Measurements from ENCODE around the gene PASK. TPM values are rescaled to one million over a fixed set of nuclear protein-coding genes. Genes with fewer than 3 reads are reported as not detected.
"Not testable (repeated sequence)": the region's sequence is repeated elsewhere in the genome, so short reads cannot be mapped to it uniquely, and the experiment has no call there.

Gene PASK
- total RNA-seq, 1 experiment from 2014 or later = 51.6 TPM

- Histone ChIP-seq H3K36me3 (ENCODE audit: control insufficient read depth, insufficient read depth, low read length) (no peaks in the 10 kb centered on the region), H3K27me3 (ENCODE audit: control insufficient read depth, insufficient read depth, low read length) (no peaks in the 10 kb centered on the region), H3K4me1 (ENCODE audit: control insufficient read depth, insufficient read depth, low read length) (no peaks in the 10 kb centered on the region), H3K4me3 (ENCODE audit: low read depth in 2 of 2, low read length in 2 of 2) (no peak overlapping the region), H3K9me3 (ENCODE audit: control insufficient read depth, insufficient read depth, low read depth, low read length) (no peaks in the 10 kb centered on the region), H3K27ac (ENCODE audit: low read length) (no peak overlapping the region)
- TF ChIP-seq SIN3A (IDR thresholded peaks at IDR 0.05; ENCODE audit: borderline replicate concordance, insufficient read depth, low read depth, low read length) (no peak), POLR2AphosphoS5 (IDR thresholded peaks at IDR 0.05; ENCODE audit: low read depth, low read length) (no peak), TCF7L2 (IDR thresholded peaks at IDR 0.05; ENCODE audit: low read depth, low read length) (no peak), CTCF (IDR thresholded peaks at IDR 0.05) (no peak), REST (IDR thresholded peaks at IDR 0.05; ENCODE audit: insufficient read depth in 1 of 2, low read depth in 2 of 2, low read length in 1 of 2) (no peak)
- ChIA-PET POLR2A (no interaction called here), CTCF (no interaction called here)
- no TSS peak for BruUV-seq (replicated peaks)
- intact Hi-C loops (cut with micrococcal nuclease; ENCODE audit: unreplicated experiment) (no loop called here), in situ Hi-C loops (cut with HindIII; ENCODE audit: low pct_unique_long_range_greater_than_20kb, low sequenced_read_pairs) (no loop called here)
- DNase-seq (ENCODE audit: low read depth, low spot score) (no peak), ATAC-seq (peak; percentile 18; the same call in 1 of the 2 replicates)
These were observed 49.4 kb upstream of the PASK start for GRCh38 chr2:241198381-241199279.

- Histone ChIP-seq H3K27ac (ENCODE audit: low read length) (no peak overlapping the region), H3K9me3 (ENCODE audit: control insufficient read depth, insufficient read depth, low read depth, low read length) (no peaks in the 10 kb centered on the region), H3K4me1 (ENCODE audit: control insufficient read depth, insufficient read depth, low read length) (no peaks in the 10 kb centered on the region), H3K36me3 (ENCODE audit: control insufficient read depth, insufficient read depth, low read length) (no peaks in the 10 kb centered on the region), H3K4me3 (ENCODE audit: low read depth in 2 of 2, low read length in 2 of 2) (no peak overlapping the region), H3K27me3 (ENCODE audit: control insufficient read depth, insufficient read depth, low read length) (no peaks in the 10 kb centered on the region)
- TF ChIP-seq POLR2AphosphoS5 (IDR thresholded peaks at IDR 0.05; ENCODE audit: low read depth, low read length) = no peak
- no peak for TF ChIP-seq SIN3A (IDR thresholded peaks at IDR 0.05; ENCODE audit: borderline replicate concordance, insufficient read depth, low read depth, low read length)
- no peak for TF ChIP-seq TCF7L2 (IDR thresholded peaks at IDR 0.05; ENCODE audit: low read depth, low read length)
- no peak for TF ChIP-seq REST (IDR thresholded peaks at IDR 0.05; ENCODE audit: insufficient read depth in 1 of 2, low read depth in 2 of 2, low read length in 1 of 2)
- no peak for TF ChIP-seq CTCF (IDR thresholded peaks at IDR 0.05)
- intact Hi-C loops (cut with micrococcal nuclease; ENCODE audit: unreplicated experiment) (no loop called here), in situ Hi-C loops (cut with HindIII; ENCODE audit: low pct_unique_long_range_greater_than_20kb, low sequenced_read_pairs) (no loop called here)
- ATAC-seq (no peak), DNase-seq (ENCODE audit: low read depth, low spot score) (no peak)
- no TSS peak for BruUV-seq (replicated peaks)
- ChIA-PET POLR2A (no interaction called here), CTCF (no interaction called here)
These were observed 48.7 kb upstream of the PASK start for GRCh38 chr2:241197947-241198346.

- H3K27ac ChIP-seq (ENCODE audit: low read length); ATAC-seq; DNase-seq (ENCODE audit: low read depth, low spot score); H3K27me3 ChIP-seq (ENCODE audit: control insufficient read depth, insufficient read depth, low read length); BruUV-seq (replicated peaks); H3K4me3 ChIP-seq (ENCODE audit: low read depth in 2 of 2, low read length in 2 of 2); POLR2A ChIA-PET; H3K9me3 ChIP-seq (ENCODE audit: control insufficient read depth, insufficient read depth, low read depth, low read length); intact Hi-C loops (cut with micrococcal nuclease; ENCODE audit: unreplicated experiment); H3K36me3 ChIP-seq (ENCODE audit: control insufficient read depth, insufficient read depth, low read length); H3K4me1 ChIP-seq (ENCODE audit: control insufficient read depth, insufficient read depth, low read length); in situ Hi-C loops (cut with HindIII; ENCODE audit: low pct_unique_long_range_greater_than_20kb, low sequenced_read_pairs); CTCF ChIA-PET: not testable (repeated sequence)
These were observed 48.0 kb upstream of the PASK start for GRCh38 chr2:241197246-241197645.
